Ovary (tissue), 3 donors: ENCODE results near the gene BMAL2.

Experiments used
- POLR2A ChIP-seq: fragments of 450-650 bp; IDR thresholded peaks from one replicate; pipeline ENCODE4 v1.6.1; 2017; ENCODE audit warnings: antibody characterized with exemption, mild to moderate bottlenecking, moderate library complexity
- TF ChIP-seq, protein P1 (sequence below), 3 donors: fragments of 450-650 bp in 2 of 3; fragments of 200-600 bp in 1 of 3; IDR thresholded peaks; one replicate each; pipeline versions ENCODE4 v1.5.1 to v1.8.0; 2016 to 2022; ENCODE audit warnings: antibody characterized with exemption in 3 of 3, mild to moderate bottlenecking in 1 of 3
- donor health status: DM: no; HTN: no; CAD: no.

DNA sequence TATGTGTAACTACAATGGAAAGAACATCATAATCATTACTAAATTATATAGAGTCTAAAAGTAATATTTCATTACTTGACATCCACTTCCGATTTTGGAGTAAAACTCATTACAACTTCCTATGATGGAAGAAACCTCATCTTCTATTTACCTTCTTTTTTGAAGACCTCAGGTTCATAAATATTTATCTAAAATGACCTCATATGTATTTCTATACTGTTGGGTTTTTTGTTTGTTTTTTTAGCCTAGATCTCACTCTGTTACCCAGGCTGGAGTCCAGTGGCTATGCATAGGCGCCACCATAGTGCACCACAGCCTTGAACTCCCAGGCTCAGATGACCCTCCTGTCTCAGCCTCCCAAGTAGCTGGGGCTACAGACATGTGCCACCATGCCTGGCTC is 39.9 kb upstream of the BMAL2 start:
- TF ChIP-seq POLR2A, result no peak
- TF ChIP-seq, protein P1, sequence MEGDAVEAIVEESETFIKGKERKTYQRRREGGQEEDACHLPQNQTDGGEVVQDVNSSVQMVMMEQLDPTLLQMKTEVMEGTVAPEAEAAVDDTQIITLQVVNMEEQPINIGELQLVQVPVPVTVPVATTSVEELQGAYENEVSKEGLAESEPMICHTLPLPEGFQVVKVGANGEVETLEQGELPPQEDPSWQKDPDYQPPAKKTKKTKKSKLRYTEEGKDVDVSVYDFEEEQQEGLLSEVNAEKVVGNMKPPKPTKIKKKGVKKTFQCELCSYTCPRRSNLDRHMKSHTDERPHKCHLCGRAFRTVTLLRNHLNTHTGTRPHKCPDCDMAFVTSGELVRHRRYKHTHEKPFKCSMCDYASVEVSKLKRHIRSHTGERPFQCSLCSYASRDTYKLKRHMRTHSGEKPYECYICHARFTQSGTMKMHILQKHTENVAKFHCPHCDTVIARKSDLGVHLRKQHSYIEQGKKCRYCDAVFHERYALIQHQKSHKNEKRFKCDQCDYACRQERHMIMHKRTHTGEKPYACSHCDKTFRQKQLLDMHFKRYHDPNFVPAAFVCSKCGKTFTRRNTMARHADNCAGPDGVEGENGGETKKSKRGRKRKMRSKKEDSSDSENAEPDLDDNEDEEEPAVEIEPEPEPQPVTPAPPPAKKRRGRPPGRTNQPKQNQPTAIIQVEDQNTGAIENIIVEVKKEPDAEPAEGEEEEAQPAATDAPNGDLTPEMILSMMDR (IDR thresholded peaks at IDR 0.05), result no peak
